NT2/D1 (cell line): ENCODE measurements around the gene CACNA1G.

ENCODE experiments used
- SUZ12 ChIP-seq: IDR thresholded peaks from 2 replicates; pipeline ENCODE4 v1.6.1; 2011; ENCODE audit not compliant: insufficient read length, insufficient read depth; ENCODE audit errors: extremely low read depth
- YY1 ChIP-seq: IDR thresholded peaks from 2 replicates; pipeline ENCODE4 v1.6.1; 2011; ENCODE audit not compliant: insufficient read length, insufficient read depth
- ZNF274 ChIP-seq: IDR thresholded peaks from 2 replicates; pipeline ENCODE4 v1.6.1; 2011; ENCODE audit warnings: mild to moderate bottlenecking, low read depth, low read length

GRCh38 chr17:50675190-50675589 is 114.7 kb downstream of the CACNA1G start:
- TF ChIP-seq SUZ12 (no peak), YY1 (no peak), ZNF274 (no peak)
